ENCODE data around the gene FGR.

Gene FGR

GRCh38 chr1:27600498-27601175, 34.3 kb downstream of the FGR start (continued):
- TF ChIP-seq TSHZ2 (CRISPR knock-in tag; IDR thresholded peaks at IDR 0.05) (no peak), PATZ1 (CRISPR knock-in tag; IDR thresholded peaks at IDR 0.05; ENCODE audit: borderline replicate concordance) (no peak), ZFP30 (CRISPR knock-in tag; IDR thresholded peaks at IDR 0.05) (no peak), CREB5 (CRISPR knock-in tag; IDR thresholded peaks at IDR 0.05; ENCODE audit: low read depth) (no peak), TOX (CRISPR knock-in tag; IDR thresholded peaks at IDR 0.05; ENCODE audit: borderline replicate concordance) (no peak), ISL1 (CRISPR knock-in tag; IDR thresholded peaks at IDR 0.05) (no peak), ZFP3 (CRISPR knock-in tag; IDR thresholded peaks at IDR 0.05) (no peak), TCF4 (CRISPR knock-in tag; IDR thresholded peaks at IDR 0.05; ENCODE audit: borderline replicate concordance) (no peak)

GRCh38 chr1:27599605-27600497, 35.1 kb downstream of the FGR start:
- ATAC-seq: no peak
- TF ChIP-seq GLIS3 (CRISPR knock-in tag; IDR thresholded peaks at IDR 0.05): no peak
- no peak for TF ChIP-seq TOX (CRISPR knock-in tag; IDR thresholded peaks at IDR 0.05; ENCODE audit: borderline replicate concordance)
- TF ChIP-seq PPARA (CRISPR knock-in tag; IDR thresholded peaks at IDR 0.05; ENCODE audit: borderline replicate concordance): no peak
- TF ChIP-seq RARB (CRISPR knock-in tag; IDR thresholded peaks at IDR 0.05): no peak
- TF ChIP-seq ZFP30 (CRISPR knock-in tag; IDR thresholded peaks at IDR 0.05): no peak
- TF ChIP-seq PATZ1 (CRISPR knock-in tag; IDR thresholded peaks at IDR 0.05; ENCODE audit: borderline replicate concordance): peak; percentile 28; the same call in 1 of the 2 replicates

GRCh38 chr1:27598902-27599528, 36.0 kb downstream of the FGR start:
- TF ChIP-seq ZNF8 (CRISPR knock-in tag; IDR thresholded peaks at IDR 0.05) (no peak), BACH2 (CRISPR knock-in tag; IDR thresholded peaks at IDR 0.05; ENCODE audit: borderline replicate concordance) (no peak), ISL1 (CRISPR knock-in tag; IDR thresholded peaks at IDR 0.05) (no peak), TCF4 (CRISPR knock-in tag; IDR thresholded peaks at IDR 0.05; ENCODE audit: borderline replicate concordance) (no peak), PATZ1 (CRISPR knock-in tag; IDR thresholded peaks at IDR 0.05; ENCODE audit: borderline replicate concordance) (peak; percentile 94)
- ATAC-seq: peak; percentile 58

- ATAC-seq: peak; percentile 34
- TF ChIP-seq CSDC2 (CRISPR knock-in tag; IDR thresholded peaks at IDR 0.05) (no peak), ESRRG (CRISPR knock-in tag; IDR thresholded peaks at IDR 0.05) (no peak), ZNF565 (CRISPR knock-in tag; conservative IDR thresholded peaks at IDR 0.05; ENCODE audit: low read depth) (no peak), CREB5 (CRISPR knock-in tag; IDR thresholded peaks at IDR 0.05; ENCODE audit: low read depth) (no peak), ZC3H10 (CRISPR knock-in tag; IDR thresholded peaks at IDR 0.05) (no peak), RARB (CRISPR knock-in tag; IDR thresholded peaks at IDR 0.05) (no peak), ARNTL (CRISPR knock-in tag; IDR thresholded peaks at IDR 0.05; ENCODE audit: borderline replicate concordance, low read depth) (no peak), SNAI2 (CRISPR knock-in tag; IDR thresholded peaks at IDR 0.05) (no peak), TCF4 (CRISPR knock-in tag; IDR thresholded peaks at IDR 0.05; ENCODE audit: borderline replicate concordance) (no peak), TOX (CRISPR knock-in tag; IDR thresholded peaks at IDR 0.05; ENCODE audit: borderline replicate concordance) (no peak), ZNF70 (CRISPR knock-in tag; IDR thresholded peaks at IDR 0.05) (no peak), BACH2 (CRISPR knock-in tag; IDR thresholded peaks at IDR 0.05; ENCODE audit: borderline replicate concordance) (no peak), ZNF8 (CRISPR knock-in tag; IDR thresholded peaks at IDR 0.05) (no peak)
These were observed 36.7 kb downstream of the FGR start for GRCh38 chr1:27598295-27598687.
